ENCODE results near the gene PRKD1.

Gene PRKD1

DNA sequence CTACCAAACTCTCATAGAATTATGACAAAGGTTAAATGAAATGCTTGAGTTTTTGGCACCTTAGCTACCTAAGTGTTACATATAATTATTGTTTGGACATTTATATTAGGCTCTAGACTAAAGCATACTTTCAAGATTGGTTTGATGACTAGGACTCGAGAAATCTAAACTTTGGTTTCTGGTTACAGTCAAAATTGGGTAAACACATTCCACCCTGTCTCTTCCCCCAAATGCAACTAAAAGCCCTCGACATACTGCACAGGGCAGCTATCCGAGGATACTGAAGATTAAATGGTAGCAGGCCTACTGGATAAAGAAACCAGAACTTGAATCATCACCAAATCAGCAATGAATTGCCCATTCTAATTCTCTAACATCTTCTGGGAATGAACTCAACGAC lies 369.1 kb downstream of the PRKD1 start:
- H3K79me2 ChIP-seq (ENCODE audit: insufficient read depth, low read length), result no peaks in the 10 kb centered on the region
- H3K4me1 ChIP-seq (ENCODE audit: insufficient read depth, low read length, severe bottlenecking), result no peaks in the 10 kb centered on the region
- H3K4me3 ChIP-seq (ENCODE audit: low read depth, low read length, poor library complexity, severe bottlenecking), result no peak overlapping the region
- H4K20me1 ChIP-seq (ENCODE audit: insufficient read depth, low read length), result no peaks in the 10 kb centered on the region
- no peak overlapping the region for H2AFZ ChIP-seq (ENCODE audit: low read length)
- no peak for TF ChIP-seq EZH2 (IDR thresholded peaks at IDR 0.05; ENCODE audit: borderline replicate concordance, low read length)
- TF ChIP-seq, protein P1, sequence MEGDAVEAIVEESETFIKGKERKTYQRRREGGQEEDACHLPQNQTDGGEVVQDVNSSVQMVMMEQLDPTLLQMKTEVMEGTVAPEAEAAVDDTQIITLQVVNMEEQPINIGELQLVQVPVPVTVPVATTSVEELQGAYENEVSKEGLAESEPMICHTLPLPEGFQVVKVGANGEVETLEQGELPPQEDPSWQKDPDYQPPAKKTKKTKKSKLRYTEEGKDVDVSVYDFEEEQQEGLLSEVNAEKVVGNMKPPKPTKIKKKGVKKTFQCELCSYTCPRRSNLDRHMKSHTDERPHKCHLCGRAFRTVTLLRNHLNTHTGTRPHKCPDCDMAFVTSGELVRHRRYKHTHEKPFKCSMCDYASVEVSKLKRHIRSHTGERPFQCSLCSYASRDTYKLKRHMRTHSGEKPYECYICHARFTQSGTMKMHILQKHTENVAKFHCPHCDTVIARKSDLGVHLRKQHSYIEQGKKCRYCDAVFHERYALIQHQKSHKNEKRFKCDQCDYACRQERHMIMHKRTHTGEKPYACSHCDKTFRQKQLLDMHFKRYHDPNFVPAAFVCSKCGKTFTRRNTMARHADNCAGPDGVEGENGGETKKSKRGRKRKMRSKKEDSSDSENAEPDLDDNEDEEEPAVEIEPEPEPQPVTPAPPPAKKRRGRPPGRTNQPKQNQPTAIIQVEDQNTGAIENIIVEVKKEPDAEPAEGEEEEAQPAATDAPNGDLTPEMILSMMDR (IDR thresholded peaks at IDR 0.05; ENCODE audit: low read length), result no peak
- H3K9ac ChIP-seq (ENCODE audit: low read length), result no peak overlapping the region
- no peak overlapping the region for H3K4me2 ChIP-seq (ENCODE audit: low read length)
- H3F3A ChIP-seq (ENCODE audit: insufficient read depth, low read length), result no peaks in the 10 kb centered on the region
- no peaks in the 10 kb centered on the region for H3K36me3 ChIP-seq (ENCODE audit: insufficient read depth, low read length)
- H3K9me3 ChIP-seq (ENCODE audit: low read length), result no peaks in the 10 kb centered on the region
- H3K9me2 ChIP-seq (ENCODE audit: low read depth, low read length), result no peaks in the 10 kb centered on the region
- H3K27ac ChIP-seq (ENCODE audit: low read depth, low read length, poor library complexity, severe bottlenecking), result no peak overlapping the region
- H3K27me3 ChIP-seq (ENCODE audit: insufficient read depth, low read length), result no peaks in the 10 kb centered on the region

GRCh38 chr14:29554335-29554734 lies 373.3 kb downstream of the PRKD1 start:
- no peak overlapping the region for H3K27ac ChIP-seq (ENCODE audit: low read depth, low read length, poor library complexity, severe bottlenecking)
- no peaks in the 10 kb centered on the region for H4K20me1 ChIP-seq (ENCODE audit: insufficient read depth, low read length)
- no peaks in the 10 kb centered on the region for H3K27me3 ChIP-seq (ENCODE audit: insufficient read depth, low read length)
- TF ChIP-seq EZH2 (IDR thresholded peaks at IDR 0.05; ENCODE audit: borderline replicate concordance, low read length), result no peak
- no peaks in the 10 kb centered on the region for H3F3A ChIP-seq (ENCODE audit: insufficient read depth, low read length)
- H3K4me2 ChIP-seq (ENCODE audit: low read length), result no peak overlapping the region
- no peak overlapping the region for H2AFZ ChIP-seq (ENCODE audit: low read length)
- H3K9me2 ChIP-seq (ENCODE audit: low read depth, low read length), result no peaks in the 10 kb centered on the region
- H3K9me3 ChIP-seq (ENCODE audit: low read length), result no peaks in the 10 kb centered on the region
- H3K4me1 ChIP-seq (ENCODE audit: insufficient read depth, low read length, severe bottlenecking), result no peaks in the 10 kb centered on the region
- no peaks in the 10 kb centered on the region for H3K36me3 ChIP-seq (ENCODE audit: insufficient read depth, low read length)
- no peak overlapping the region for H3K9ac ChIP-seq (ENCODE audit: low read length)
- H3K4me3 ChIP-seq (ENCODE audit: low read depth, low read length, poor library complexity, severe bottlenecking), result no peak overlapping the region
- no peaks in the 10 kb centered on the region for H3K79me2 ChIP-seq (ENCODE audit: insufficient read depth, low read length)

DNA sequence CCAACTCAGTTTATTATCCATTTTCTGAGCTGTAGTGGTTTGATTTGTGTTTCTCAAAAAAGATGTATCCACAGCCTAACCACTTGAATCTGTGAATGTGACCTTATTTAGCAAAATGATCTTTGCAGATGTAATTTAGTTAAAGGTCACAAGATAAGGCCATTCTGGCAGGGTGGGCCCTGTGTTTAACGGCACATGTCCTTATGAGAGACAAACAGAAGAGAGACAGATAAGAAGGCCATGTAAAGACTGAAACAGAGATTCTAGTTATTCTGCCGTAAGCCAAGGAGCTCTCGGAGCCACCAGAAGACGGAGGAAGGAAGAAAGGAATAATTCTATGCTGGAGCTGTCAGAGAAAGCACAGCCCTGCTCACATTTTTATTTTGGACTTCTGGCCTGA lies 374.2 kb downstream of the PRKD1 start:
- H3K4me2 ChIP-seq (ENCODE audit: low read length), result no peak overlapping the region
- H4K20me1 ChIP-seq (ENCODE audit: insufficient read depth, low read length), result no peaks in the 10 kb centered on the region
- no peaks in the 10 kb centered on the region for H3K79me2 ChIP-seq (ENCODE audit: insufficient read depth, low read length)
- H3K27me3 ChIP-seq (ENCODE audit: insufficient read depth, low read length), result no peaks in the 10 kb centered on the region
- H3K9me2 ChIP-seq (ENCODE audit: low read depth, low read length), result no peaks in the 10 kb centered on the region
- H3K4me1 ChIP-seq (ENCODE audit: insufficient read depth, low read length, severe bottlenecking), result no peaks in the 10 kb centered on the region
- H3F3A ChIP-seq (ENCODE audit: insufficient read depth, low read length), result no peaks in the 10 kb centered on the region
- H3K9me3 ChIP-seq (ENCODE audit: low read length), result no peaks in the 10 kb centered on the region
- TF ChIP-seq EZH2 (IDR thresholded peaks at IDR 0.05; ENCODE audit: borderline replicate concordance, low read length), result no peak
- TF ChIP-seq, protein P1 (IDR thresholded peaks at IDR 0.05; ENCODE audit: low read length), result no peak
- H3K36me3 ChIP-seq (ENCODE audit: insufficient read depth, low read length), result no peaks in the 10 kb centered on the region
- no peak overlapping the region for H3K27ac ChIP-seq (ENCODE audit: low read depth, low read length, poor library complexity, severe bottlenecking)
- H2AFZ ChIP-seq (ENCODE audit: low read length), result no peak overlapping the region
- no peak overlapping the region for H3K4me3 ChIP-seq (ENCODE audit: low read depth, low read length, poor library complexity, severe bottlenecking)
- no peak overlapping the region for H3K9ac ChIP-seq (ENCODE audit: low read length)

- no peak overlapping the region for H2AFZ ChIP-seq (ENCODE audit: low read length)
- H3K9me3 ChIP-seq (ENCODE audit: low read length), result no peaks in the 10 kb centered on the region
- H3K4me2 ChIP-seq (ENCODE audit: low read length), result no peak overlapping the region
- H3F3A ChIP-seq (ENCODE audit: insufficient read depth, low read length), result no peaks in the 10 kb centered on the region
- H3K79me2 ChIP-seq (ENCODE audit: insufficient read depth, low read length), result no peaks in the 10 kb centered on the region
- H3K9ac ChIP-seq (ENCODE audit: low read length), result no peak overlapping the region
- TF ChIP-seq, protein P1 (IDR thresholded peaks at IDR 0.05; ENCODE audit: low read length), result peak; percentile 48
- TF ChIP-seq EZH2 (IDR thresholded peaks at IDR 0.05; ENCODE audit: borderline replicate concordance, low read length), result no peak
- no peaks in the 10 kb centered on the region for H3K4me1 ChIP-seq (ENCODE audit: insufficient read depth, low read length, severe bottlenecking)
- no peak overlapping the region for H3K4me3 ChIP-seq (ENCODE audit: low read depth, low read length, poor library complexity, severe bottlenecking)
- no peaks in the 10 kb centered on the region for H4K20me1 ChIP-seq (ENCODE audit: insufficient read depth, low read length)
- H3K27me3 ChIP-seq (ENCODE audit: insufficient read depth, low read length), result no peaks in the 10 kb centered on the region
- no peak overlapping the region for H3K27ac ChIP-seq (ENCODE audit: low read depth, low read length, poor library complexity, severe bottlenecking)
- no peaks in the 10 kb centered on the region for H3K9me2 ChIP-seq (ENCODE audit: low read depth, low read length)
- no peaks in the 10 kb centered on the region for H3K36me3 ChIP-seq (ENCODE audit: insufficient read depth, low read length)
Observed at GRCh38 chr14:29548948-29549370, 378.7 kb downstream of the PRKD1 start.
